Bone marrow (tissue), 2 donors: Measurements from ENCODE around the gene OLFM2.
"Not testable (repeated sequence)": the region's sequence is repeated elsewhere in the genome, so short reads cannot be mapped to it uniquely, and the experiment has no call there.

Source experiments
- DNase-seq, 2 donors: peaks; one replicate each; lab custom pipeline; 2025; lab: John Stamatoyannopoulos, UW

The OLFM2 gene

DNA sequence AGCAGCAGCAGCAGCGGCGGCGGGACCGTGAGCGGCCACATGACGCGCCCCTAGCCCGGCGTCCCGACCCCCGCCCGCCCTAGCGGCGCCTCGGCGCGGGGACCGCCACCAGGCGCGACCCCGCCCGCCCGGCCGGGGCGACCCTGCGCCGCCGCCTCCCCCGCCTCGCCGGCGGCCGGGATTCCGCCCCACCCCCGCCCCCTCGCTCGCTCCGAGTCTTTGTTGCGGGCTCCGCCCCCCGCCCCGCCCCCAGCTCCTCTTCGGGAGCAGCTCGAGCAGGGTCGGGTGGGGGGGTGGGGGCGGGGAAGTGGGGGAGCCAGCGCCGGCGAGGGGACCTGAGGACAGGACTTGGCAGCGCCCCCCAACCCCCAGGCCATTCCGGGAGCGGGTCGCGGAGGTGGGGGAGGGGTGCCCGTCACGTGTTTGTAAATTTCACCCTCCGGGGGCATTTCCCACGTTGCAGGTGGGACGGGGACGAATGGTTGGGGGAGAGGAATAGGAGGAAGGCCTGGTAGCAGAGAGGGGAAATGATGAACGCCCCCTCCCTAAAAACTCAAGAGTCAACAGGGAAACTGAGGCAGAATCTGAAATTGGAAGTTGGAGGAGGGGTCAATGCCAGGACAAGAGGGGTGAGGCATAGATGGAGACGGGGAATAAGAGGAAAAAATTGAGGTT lies at the start of gene OLFM2:
TSS of gene OLFM2 (minus strand) at position 190 of the 675 bp plus-strand sequence. CDS start at position 41, 149 bp downstream.
- no peak for DNase-seq

- DNase-seq, result no peak
Measured at GRCh38 chr19:9981406-9982260, 45.3 kb upstream of the OLFM2 start.

DNA sequence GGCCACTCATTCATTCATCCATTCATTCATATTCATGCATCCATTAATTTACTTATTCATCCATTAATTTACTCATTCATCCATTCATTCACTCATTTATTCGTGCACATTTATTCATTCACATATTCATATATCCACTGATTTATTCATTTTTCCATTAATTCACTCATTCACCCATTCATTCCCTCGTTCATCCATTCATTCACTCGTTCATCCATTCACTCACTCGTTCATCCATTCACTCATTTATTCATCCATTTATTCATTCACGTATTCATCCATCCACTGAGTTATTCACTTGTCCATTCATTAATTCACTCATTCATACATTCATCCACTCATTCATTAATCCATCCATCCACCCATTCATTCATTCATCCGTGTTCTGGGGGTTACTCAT lies 35.8 kb upstream of the OLFM2 start:
- no peak for DNase-seq

DNA sequence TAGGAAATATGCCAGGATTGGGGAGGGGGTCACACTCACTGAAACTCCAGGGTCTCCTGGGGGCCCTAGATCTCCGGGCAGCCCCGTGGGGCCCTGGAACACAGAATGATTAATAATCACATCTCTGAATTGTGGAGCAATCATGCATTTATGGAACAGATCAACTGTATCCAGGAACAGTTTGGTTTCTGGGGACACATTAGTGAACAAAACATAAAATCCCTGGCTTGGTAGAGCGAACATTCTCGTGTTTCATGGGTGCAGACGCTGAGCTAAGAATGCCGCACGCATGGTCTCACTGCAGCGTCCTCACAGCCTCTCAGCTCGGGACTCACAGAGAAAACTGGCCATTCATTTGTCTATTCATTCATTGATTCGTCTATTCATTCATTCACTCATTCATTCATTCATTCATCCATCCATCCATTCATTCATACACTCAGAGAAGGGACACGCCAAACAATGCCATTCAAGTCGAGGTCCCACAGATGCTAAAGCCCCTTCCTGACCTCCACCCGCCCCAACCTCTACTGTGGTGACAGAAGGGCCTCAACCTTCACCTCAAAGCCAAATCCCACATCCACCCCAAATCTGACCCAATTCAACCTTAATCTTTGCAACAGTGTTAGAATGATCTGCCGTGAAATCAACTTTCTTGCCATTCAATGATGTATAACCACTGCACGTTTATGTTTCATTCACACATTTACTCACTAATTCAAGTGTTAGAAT lies 35.0 kb upstream of the OLFM2 start:
- DNase-seq, result no peak

- DNase-seq, result no peak
Measured at GRCh38 chr19:9970481-9970880, 34.2 kb upstream of the OLFM2 start.

GRCh38 chr19:9969688-9969975 lies 33.3 kb upstream of the OLFM2 start:
- no peak for DNase-seq

- no peak for DNase-seq
Measured at GRCh38 chr19:9968820-9969687, 32.7 kb upstream of the OLFM2 start.

DNA sequence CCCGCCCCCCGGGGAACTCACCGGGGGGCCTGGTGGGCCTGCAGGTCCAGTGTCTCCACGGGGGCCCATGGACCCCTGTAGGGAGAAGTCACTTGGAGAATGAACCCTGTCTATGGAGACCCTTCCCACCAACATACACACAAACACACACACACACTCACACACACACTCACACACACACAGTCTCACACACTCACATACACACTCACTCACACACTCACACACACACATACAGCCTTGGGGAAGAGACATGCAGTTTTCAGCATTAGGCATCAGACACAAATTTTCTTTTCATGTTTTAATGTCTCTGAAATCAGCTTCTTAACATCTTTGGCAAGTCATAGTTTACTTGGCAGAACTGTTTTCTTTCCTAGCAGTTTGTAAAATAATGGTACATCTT lies 31.0 kb upstream of the OLFM2 start:
- DNase-seq, result no peak

DNA sequence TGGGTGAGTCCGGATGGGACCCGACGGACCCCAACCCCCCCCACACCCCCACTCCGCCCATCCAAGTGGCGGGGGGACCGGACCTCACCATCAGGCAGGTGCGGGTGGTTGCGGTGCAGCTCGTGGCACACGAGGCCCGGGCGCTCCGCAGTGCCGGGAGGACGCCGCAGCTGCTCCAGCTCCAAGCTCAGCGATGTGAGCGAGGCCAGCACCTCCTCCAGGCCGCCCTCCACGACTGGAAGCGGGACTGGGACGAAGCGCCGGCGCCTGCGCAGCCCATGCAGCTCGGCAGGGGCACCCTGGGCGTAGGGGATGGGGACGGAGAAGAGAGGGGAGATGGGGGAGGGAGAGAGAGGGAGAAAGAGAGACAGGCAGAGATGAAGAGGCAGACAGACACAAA lies 30.1 kb upstream of the OLFM2 start:
- no peak for DNase-seq

GRCh38 chr19:9966024-9966423 lies 29.7 kb upstream of the OLFM2 start:
- no peak for DNase-seq

DNA sequence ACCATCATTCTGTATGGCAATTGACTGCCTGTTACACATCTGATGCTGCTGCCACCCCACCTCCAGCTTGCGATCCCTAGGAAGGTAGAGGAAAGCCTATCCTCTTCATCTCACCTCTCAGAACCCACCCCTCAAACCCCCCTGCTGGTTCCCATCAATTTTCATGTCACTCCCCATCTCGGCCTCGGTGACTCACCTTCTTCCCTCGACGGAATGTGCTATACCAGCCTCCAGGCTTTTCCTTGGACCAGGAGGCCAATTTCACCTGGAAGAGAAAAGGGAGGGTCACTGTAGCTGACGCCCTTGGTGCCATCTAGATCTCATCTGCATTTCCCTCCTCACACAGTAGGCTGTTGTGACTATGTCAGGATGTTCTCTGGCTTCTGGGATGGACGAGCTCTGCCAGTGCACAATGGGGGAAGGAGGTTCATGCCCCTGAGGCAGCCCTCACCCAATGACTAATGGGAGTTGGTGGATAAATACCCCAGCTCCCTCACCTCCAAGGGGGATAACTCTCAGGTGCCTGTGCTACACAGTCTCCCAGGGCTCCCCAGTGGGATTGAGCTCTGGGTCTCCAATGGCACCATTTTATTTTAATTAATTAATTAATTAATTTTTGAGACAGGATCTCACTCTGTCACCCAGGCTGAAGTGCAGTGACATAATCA lies 26.4 kb upstream of the OLFM2 start:
- no peak for DNase-seq

- DNase-seq, result no peak
Measured at GRCh38 chr19:9961103-9961502, 24.8 kb upstream of the OLFM2 start.

DNA sequence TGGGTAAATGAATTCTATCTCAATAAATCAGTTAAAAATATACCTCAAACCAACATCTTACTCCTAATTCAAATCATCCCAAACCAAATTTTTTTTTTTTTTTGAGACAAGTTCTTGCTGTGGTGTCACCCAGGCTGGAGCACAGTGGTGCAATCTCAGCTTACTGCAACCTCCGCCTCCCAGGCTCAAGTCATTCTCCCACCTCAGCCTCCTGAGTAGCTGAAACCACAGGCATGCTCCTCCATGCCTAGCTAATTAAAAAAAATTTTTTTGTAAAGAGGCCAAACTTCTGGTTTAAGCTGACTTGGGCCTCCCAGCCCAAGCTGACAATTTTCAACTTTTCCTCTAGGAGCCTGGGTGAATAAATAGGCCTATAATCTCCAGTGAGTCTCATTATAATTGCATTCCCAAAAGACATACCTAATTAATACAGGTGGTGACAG lies 22.1 kb upstream of the OLFM2 start:
- DNase-seq, result no peak

GRCh38 chr19:9956956-9957355 lies 20.6 kb upstream of the OLFM2 start:
- no peak for DNase-seq

GRCh38 chr19:9953802-9954542 lies 17.7 kb upstream of the OLFM2 start:
- no peak for DNase-seq

DNA sequence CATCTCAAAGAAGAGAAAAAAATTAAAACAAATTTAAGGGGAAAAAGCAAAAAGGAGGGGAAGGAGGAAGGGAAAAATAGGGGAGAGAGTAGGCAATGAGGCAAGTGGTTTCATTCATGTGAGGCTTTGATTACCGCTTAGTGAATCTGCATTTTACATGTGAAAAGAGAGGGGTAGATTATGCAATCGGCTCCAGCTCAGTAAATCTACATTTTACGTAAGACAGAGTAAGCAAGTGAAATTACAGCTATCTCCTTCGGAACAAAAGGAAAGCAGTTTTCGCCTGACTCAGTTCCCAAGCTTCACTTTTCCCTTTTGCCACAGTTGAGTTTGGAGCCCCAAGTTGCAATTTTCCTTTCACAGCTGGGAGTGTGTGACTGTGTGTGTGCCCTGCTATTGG lies 16.0 kb upstream of the OLFM2 start:
- DNase-seq, result no peak

- no peak for DNase-seq
Measured at GRCh38 chr19:9947441-9947840, 11.1 kb upstream of the OLFM2 start.

- not testable (repeated sequence) for DNase-seq
Measured at GRCh38 chr19:9946528-9947125, 10.3 kb upstream of the OLFM2 start.

DNA sequence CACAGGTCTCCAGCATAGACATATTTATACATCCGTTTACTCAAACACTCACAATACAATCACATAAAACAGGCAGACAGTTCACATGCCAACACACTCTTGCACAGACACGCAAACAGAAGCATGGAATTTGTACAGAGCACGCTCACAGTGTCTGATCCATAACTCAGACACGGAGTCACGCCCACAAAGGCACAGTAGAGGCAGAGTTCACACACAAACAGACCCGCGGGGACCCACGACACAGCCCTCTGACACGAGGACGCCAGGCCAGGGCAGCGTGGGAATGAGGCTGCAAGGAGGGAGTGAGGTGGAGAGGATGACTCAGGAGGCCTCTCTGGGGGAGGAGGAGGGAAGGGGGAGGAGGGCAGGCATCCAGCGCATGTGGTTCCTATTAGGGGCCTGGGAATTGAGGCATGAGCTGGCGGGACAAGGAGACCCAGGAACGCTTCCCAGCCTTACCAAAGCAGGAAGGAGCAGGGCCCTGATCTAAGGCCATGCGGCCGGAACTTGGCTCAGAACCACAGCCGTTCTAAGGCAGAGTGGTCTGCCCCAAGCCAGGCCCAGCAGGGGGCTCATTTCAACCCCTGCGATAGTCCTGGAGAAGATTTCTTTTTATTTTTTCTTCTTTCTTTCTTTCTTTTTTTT lies 9.1 kb upstream of the OLFM2 start:
- DNase-seq, result no peak

DNA sequence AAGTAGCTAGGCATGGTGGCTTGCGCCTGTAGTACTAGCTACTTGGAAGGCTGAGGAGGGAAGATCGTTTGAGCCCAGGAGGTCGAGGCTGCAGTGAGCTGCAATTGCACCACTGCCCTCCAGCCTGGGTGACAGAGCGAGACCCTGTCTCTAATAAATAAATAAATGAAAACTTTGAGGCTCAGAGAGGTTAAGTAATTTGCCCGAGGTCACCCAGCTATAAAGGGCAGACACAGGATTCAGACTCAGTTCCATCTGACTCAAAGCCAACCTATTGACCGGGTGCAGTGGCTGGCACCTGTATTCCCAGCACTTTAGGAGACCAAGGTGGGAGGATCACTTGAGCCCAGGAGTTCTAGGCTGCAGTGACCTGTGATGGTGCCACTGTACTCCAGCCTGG lies 7.4 kb upstream of the OLFM2 start:
- DNase-seq, result no peak
